Measurements from ENCODE around the gene PTPRK.

Gene PTPRK

DNA sequence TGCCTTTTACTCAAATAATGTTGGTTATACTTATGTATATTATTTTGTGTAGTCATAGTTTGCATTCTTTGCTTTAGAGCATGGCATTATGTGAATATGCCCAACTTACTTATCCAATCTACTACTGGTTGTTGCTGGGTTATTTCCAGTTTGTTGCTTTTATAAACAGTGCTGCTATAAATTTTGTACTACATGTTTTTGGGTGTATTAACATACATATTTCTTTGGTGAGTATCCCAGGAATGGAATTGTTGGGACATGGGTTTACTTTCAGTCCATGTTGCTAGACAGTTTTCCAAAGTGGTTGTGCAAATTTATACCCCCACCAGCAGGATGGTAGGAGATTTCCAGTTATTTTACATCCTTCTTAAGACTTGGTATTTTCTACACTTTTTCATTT, 462.5 kb downstream of the PTPRK start:
- DNase-seq = no peak

DNA sequence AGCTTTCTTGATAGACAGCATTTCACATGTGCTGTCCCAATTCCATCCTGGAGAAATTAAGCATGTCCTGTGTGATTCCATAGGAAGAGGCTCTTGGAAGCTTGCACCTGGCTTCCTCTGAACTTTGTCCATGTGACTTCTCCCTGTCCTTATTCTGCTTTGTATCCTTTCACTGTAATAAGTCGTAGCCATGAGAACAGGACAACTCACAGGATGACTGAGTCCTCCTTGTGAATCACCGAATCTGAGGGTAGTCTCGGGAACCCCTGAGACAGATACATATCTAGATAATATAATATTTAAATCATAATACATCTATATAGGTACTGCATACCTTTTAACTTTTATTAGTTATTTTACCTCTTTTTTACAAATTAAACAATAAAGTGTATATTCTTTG, 462.9 kb downstream of the PTPRK start:
- no peak for DNase-seq

DNA sequence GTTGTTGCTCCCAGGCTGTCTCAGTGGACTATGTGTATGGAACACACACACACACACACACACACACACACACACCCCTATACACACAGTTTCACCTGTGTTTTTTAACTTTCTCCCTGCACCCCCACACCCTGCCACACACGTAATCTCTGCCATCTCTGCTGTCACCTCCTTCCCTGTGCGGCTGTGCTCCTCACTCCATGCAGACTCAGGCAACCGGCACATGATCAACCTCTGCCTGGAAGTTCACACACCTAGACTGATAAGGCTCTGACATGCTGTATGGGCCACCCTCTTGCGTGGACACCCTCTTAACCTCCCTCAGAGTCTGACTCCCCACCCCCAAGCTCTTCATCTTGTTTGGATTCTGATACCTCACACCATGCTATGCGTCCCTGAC, 467.3 kb downstream of the PTPRK start:
- DNase-seq = no peak

DNA sequence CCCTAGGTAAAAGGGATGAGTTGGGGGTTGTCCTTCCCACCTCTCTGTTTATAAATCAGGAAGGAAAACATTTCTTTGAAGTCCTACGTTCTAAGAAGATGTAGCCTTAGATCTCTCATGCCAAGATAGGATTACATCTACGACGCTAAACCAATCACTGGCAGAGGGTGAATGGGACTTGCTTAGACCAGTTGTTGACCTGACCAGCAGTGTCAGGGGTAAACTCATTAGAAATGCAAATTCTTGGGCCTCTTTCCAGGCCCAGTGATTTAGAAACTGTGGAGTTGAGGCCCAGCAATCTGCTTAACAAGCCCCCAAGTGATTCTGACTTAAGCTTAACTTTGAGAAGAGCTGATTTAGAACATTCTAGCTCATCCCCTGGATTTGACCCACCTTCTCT, 472.4 kb downstream of the PTPRK start:
- DNase-seq = no peak

DNA sequence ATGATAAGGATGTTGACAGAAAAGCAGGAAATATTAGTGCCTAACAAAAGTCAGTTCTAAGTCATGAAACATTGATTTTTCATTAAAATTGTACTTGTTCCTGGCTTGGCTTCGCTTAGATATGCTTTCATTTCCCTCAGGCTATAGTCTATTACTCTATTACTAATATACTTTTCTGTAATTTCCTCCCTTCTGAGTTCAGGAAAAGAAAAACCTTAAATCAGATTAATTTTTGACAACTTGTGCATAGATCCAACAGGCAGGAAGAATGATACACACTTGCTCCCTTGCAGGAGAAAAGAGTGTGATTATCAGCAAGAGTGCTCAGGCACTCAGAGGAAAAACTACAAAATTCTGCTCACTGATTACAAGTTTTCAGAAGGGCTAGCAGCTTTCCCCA, 474.4 kb downstream of the PTPRK start:
- DNase-seq = no peak

DNA sequence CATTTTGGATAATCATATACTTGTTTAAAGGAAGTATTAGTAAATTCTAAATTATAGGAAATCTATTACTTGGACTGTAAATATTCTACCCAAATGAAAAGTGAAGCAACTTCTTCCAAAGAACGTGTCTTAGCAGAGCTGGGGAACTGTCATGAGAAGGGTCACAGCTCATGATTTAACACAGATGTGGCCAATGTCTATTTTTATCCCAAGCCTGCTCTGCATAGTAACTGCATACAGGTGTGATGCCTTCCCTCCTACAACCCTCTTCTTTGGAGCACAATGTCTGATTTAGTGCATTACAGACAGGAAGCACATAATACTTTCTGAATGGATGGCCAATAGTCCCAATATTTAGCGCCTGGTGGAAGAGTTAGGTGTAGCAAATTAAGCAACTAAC, 480.9 kb downstream of the PTPRK start:
- DNase-seq = no peak

DNA sequence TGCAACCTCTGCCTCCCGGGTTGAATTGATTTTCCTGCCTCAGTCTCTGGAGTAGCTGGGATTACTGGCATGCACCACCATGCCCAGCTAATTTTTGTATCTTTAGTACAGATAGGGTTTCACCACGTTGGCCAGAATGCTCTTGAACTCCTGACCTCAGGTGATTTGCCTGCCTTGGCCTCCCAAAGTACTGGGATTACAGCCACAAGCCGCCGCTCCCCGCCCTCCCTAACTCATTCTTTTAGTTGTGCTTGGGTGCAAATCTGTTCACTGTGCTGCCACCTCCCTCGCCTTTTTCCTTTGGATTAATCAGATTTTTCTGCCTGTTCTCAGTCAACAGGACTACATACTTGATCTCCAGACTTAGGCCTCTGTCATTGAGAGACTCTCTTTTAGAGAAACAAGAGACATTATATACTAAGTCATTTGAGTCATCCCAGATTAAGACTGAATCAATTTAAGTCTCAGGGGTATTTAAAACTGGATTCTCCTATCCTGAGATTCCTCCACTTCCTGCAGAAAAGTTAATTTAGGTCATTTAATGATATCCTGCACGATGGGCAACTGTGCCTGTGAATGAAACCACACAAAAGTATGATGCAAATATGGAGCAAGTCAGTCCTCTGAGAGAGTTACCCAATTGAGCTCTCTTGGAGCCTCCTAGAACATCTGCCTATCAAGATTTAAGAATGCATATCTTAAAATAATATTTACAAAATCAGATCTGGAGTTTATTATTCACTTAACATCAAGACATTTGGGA, 483.4 kb downstream of the PTPRK start:
- no peak for DNase-seq

DNA sequence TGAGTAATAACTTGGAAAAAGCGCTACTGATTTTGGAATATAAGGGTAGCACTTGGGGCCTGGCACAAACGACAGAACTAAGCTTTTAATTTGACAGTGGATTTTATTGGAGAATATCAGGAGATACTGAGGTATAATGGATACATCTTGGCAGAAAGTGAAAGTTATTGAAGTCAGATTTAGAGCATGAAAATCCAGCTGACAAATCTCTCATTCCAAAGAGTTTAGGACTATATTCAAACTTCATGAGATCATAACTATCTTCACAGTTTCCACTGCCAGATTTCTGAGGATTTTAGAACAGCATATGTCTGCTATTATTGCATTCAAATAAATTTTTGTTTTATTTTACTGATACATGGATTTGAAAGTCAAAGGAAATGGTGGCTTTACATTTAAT, 487.2 kb downstream of the PTPRK start:
- no peak for DNase-seq

DNA sequence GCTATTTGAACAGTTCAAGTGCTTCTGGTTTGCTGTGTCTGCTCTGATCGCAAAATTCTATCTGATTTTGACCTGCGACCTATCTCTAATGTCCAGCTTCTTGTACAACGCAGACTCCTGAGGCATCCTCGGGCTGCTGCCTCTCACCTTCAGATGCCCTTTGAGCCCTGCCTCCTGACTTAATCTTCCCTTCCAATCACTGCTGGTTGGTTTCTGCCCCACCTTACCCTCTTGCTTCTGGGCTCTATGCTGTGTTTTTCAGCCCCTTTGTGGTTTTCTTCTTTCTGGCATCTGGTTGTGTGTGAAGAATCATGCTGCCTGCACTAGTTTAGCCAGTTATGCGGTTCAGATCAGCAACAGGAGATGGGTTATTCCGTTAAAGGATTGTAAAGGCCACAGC, 488.4 kb downstream of the PTPRK start:
- no peak for DNase-seq

DNA sequence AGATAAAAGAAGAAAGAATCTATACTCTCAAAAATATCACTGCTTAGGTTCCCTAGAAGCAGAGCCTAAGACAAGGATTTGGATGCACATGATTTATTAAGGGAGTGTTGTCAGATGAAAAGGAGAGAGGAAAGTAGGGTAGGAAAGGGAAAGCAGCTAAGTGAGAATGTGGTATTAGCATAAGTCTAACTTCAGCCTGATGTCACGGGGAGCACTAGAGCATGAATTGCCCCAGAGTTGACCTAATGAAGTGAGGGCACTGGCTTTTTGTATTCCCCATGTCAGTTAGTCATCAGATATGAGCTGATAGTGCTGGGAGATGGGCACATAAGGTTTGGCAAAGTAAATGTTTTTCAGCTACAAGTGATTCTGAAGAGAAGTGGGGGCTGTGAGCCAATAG, 490.6 kb downstream of the PTPRK start:
- DNase-seq = no peak

DNA sequence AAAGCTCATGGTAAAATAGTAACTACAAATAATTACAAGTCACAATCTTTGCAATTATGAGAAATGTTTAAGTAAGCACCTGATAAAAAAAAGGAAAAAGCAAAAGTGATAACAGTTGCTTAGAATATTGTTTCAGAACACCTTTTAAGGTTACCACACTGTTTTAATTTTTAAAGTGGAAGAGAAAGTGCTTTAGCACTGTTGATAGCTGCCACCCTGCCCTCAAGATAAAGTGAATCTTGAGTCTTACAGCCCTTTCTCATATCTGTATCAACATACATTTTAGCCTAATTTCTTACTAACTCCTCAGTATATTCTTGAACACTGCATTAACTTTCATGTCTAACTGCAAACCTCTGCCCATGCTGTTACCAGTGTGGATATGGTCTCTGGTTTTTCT, 492.2 kb downstream of the PTPRK start:
- no peak for DNase-seq

DNA sequence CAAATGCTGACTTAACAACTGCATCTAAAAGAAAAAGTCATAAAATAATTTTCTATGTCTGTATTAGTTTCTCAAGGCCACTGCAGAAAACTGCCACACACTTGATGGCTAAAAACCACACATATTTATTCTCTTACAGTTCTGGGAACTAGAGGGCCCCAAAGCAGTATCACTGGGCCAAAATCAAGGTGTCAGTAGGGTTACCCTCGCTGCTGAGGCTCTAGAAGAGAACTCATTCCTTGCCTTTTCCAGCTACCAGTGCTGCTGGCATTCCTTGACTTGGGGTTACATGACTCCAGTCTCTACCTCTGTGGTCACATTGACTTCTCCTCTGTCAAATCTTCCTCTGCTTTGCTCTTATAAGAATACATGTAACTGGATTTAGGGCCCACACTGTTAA, 494.9 kb downstream of the PTPRK start:
- no peak for DNase-seq

DNA sequence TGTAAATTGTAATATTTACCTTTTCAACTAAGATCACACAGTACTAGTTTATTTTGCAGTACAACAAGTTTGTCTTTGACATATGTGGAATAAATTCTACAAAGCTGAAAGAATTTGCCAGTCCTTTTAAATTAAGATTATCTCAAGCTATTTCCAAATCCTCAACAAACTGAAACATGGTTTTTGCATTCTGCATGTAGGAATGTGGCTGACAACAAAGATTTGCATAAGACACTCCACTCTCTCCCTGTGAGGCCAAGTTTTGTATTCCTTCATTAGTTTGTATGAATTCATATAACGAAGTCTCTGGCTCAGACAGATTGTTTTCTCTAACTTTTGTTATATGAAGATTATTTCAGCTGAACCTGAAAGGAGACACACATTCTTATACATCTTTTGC, 495.4 kb downstream of the PTPRK start:
- DNase-seq = no peak

DNA sequence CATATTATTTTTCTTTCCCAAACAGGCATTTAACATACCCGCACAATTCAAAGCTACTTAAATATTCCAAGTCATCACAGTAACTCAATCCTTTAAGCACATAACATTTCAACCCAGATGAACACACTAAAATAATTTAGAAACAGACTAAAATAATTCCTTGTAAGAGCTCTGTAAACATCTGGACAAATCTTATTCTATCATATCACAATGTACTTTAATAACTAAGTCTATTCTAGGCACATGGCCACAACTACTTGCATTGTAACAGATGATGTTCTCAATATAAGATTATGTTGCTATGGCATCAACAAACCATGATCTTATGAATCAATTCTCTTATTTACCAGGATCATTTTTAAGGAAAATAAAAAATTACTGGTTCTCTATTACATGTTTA, 496.4 kb downstream of the PTPRK start:
- no peak for DNase-seq

DNA sequence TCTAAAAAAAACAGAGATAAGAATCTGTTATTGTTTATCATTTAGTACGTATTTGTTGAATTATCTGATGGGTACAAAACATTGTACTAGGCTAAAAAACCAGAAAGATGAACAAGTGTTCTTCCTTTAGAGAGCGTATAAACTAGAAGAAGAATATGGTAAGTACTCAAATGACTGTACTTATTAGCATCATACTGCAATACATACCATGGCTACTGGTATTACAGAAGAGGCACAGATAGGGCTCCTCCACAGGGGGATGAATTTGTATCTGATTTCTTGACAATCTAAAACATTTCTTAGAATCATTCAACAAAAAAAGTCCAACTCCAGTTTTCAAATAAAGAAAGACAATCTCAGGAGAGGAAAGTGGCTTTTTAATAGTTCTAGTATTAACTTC, 501.6 kb downstream of the PTPRK start:
- no peak for DNase-seq

DNA sequence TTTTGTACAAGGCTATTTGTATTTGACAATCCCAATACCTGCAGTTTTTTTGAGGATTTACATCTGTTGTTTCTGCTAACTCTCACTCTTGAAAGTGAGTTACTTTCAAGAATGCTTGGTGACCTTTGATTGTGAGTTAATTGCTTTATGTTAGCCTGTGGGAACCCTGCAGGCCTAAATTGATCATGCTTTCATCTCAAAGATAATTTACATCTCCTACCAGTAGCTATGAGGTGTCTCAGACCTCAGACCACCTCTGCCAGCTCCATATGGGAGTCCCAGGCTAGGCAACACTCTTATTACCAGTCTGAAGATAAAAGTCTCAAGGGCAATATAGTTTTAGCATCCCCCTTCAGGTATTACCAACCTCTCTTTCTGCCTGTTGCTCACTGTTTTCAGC, 503.1 kb downstream of the PTPRK start:
- no peak for DNase-seq

DNA sequence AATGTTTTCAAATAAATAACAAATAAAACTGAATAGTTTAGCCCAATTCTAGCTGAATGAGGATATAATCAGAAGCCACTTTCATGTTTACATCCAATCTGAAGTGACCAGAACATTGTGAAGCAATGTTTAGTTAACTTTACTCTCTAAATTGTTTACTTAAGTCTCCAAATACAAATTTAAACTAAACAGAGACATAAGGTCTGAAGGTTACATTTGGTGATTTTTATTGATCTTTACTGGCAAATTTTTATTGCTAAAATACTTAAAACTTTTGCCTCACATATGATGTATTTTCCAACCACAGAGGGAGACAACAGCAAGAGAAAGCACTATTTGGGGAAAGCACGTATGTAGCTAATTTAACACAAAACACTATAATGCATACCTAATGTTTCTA, 512.7 kb downstream of the PTPRK start:
- DNase-seq = no peak

DNA sequence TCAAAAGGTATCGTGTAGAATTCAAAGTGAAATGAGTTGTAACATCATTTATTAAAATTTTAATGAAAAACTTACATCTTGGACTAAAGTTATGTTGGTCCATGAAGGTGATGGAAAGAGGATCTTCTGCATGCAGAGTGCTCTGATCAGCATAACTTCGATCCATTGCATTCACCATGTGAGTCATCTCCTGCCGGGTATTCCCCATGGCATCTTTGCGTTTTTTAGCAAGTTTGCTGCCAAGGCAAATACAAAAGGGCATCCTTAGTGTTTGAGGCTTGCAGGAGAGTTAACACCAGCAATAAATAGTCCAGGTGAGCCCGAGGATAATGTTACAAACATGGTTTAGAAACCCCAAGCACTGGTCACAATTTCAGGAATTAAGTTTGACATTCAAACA, 515.4 kb downstream of the PTPRK start:
- no peak for DNase-seq

DNA sequence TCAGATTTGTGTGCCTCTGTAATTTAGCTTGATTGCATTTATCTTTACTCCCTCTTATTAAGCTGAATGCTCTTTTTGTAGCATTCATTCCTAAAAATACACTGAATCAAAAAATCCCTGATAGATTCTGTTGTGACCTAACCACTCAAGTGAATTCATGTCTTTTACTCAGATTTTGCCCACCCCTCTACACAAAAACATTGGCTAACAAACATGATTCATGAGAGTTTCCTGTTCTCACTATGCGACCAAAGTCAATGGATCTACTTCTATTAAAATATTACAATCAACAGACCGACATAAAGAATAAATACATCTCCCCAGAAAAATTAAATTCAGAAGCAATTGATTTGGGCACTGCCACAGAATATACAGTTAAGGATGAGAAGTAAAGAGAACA, 520.0 kb downstream of the PTPRK start:
- no peak for DNase-seq

DNA sequence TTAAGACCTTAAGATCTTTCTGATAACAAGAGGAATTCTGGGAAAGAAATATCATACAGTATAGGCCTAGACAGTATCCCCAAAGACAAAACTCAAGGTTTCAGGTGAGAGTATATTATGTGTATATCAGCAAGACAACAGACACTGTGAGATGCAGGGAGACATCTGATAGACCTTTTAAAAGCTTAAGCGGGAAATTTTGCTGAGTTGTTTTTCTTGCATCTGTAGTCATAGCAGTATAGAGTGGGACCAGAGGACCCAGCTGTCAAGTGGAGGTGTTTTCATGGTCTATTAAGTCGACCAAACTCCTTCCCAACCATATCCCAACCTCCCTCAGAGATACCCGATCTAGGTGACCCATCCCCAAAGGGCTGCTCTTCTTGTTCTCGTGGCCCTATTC, 521.4 kb downstream of the PTPRK start:
- DNase-seq = no peak

DNA sequence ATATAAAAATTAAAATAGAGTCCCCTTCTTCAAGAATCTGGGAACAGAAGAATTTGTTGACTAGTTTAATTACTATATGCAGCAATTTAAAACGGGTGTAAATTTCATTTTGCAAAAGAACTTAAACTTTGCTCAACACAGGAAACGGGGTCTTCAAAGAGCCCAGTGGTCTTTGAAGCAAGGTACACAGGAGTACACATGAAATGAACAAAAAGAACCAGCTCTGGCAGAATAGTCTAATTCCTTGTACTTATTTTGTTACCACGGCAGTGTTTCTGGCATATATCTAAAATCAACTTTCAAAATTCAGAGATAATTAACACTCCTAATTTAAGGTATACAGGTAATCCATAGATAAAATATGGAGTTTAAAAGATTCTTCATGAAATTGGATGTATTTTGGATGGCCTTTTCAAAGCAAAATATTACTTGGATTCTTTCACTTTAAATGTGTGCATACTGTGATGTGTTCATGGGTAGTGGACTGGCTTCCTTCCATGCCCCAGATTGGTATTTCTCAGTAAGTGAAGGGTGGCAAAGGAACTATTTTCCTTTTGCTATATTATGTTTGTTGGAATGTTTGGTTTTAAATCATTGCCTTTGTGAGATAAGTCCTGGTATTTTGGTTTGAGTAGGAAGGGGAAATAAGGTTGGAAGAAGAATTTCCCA, 522.8 kb downstream of the PTPRK start:
- no peak for DNase-seq

DNA sequence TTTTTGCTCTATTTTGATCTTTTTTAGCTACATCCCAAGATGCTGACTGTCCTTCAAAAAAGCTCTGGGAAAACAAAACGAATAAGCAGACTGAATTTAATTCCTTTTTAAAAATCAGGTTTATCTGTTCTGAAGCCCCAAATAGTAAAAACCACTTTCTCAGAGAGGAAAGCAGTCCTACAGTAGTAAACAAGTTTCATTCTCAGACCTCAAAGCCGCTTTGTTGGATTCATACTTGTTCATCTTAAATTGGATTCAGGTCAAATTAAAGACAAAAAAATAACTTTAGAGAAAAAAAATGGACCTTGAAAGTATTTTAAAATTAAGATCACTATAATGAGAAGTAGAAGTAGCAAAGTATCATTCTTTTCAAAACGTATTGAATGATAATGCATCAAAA, 523.5 kb downstream of the PTPRK start:
- DNase-seq = no peak

DNA sequence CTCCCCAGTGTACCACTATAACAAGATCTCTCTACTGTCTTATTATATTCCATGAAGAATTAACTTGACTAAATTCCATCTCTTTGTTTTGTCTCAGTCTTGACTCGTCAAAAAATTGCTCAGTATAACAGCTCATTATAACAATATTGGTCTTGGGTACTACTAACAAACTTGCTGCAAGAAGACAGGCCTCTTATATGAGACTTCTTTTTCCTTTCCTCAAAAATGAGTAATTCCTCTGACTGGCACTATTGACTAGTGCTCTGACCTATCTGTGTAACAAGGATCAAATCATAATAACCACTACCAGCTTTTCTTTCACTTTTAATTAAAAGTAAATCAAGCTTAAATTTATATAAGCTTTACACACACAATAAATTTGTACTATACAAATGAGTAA, 528.3 kb downstream of the PTPRK start:
- no peak for DNase-seq

DNA sequence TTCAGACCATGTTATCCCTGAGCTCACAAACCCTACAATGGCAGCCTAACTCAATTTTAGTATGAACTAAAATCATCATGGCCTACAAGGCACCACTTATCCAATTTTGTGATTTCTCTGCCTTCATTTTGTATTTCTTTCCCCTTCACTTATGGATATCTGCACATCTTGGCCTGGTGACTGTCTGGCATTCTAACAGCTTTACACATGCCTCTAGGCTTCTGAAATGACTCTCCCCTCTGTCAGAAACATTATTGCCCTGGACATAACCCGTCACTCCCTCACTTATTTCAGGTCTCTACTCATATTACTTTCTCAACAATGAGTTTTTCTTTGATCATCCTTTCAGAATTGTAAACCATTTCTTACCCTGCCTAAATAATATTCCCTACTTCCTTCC, 530.3 kb downstream of the PTPRK start:
- no peak for DNase-seq

DNA sequence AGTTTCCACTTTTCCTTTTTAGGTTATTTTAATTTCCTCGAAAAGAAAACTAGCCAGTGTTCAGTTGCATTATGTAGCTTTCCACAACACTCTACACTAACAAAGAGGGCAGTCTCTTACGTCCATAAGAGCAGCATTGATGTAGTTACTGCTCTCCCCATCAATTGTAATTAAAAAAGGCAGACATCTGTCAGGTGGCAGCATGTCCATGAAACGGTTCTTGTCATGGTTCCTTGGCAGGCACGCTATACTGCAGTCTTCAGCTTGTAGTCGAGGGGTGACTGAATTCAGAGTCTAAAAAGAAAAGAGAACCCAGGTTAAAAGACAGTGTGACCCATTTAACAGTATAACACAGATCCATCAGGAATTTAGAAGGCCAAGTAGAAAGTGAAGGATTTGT, 539.4 kb downstream of the PTPRK start:
- DNase-seq = no peak
